ENCODE results near the gene DSC3. TPM values are rescaled to one million over a fixed set of nuclear protein-coding genes. Genes with fewer than 3 reads are reported as not detected.

The DSC3 gene
- total RNA-seq, 2 experiments from 2014 or later: 0.04 TPM; not detected in 1

- Mint-ChIP-seq H3K9me3 (no peaks in the 10 kb centered on the region), H3K36me3 (ENCODE audit: low read depth) (no peaks in the 10 kb centered on the region), H3K4me3 (no peak overlapping the region), H3K27me3 (no peaks in the 10 kb centered on the region), H3K4me1 (ENCODE audit: low read depth) (no peaks in the 10 kb centered on the region), H3K27ac (no peak overlapping the region)
- DNase-seq: no peak
- intact Hi-C loops (cut with micrococcal nuclease): no loop called here
- ChIA-PET CTCF (no interaction called here), POLR2A (no interaction called here)
- TF ChIP-seq CTCF (IDR thresholded peaks at IDR 0.05): no peak
- no peak for ATAC-seq
These were observed 88.3 kb downstream of the DSC3 start for GRCh38 chr18:30954262-30954661.

GRCh38 chr18:30945761-30946160 lies 96.8 kb downstream of the DSC3 start:
- Mint-ChIP-seq H3K4me3 (no peak overlapping the region), H3K9me3 (peaks cover 6% of the 10 kb centered on the region), H3K36me3 (ENCODE audit: low read depth) (no peaks in the 10 kb centered on the region), H3K27me3 (no peaks in the 10 kb centered on the region), H3K27ac (no peak overlapping the region), H3K4me1 (ENCODE audit: low read depth) (no peaks in the 10 kb centered on the region)
- ChIA-PET CTCF (interaction anchor here (1.6 kb wide), 1 partner anchor 25 kb away, joined by 3 read pairs; no protein-coding TSS in a partner anchor), POLR2A (no interaction called here)
- intact Hi-C loops (cut with micrococcal nuclease): no loop called here
- no peak for DNase-seq
- no peak for ATAC-seq
- TF ChIP-seq CTCF (IDR thresholded peaks at IDR 0.05): no peak

GRCh38 chr18:30944773-30945417 lies 97.6 kb downstream of the DSC3 start:
- TF ChIP-seq CTCF (IDR thresholded peaks at IDR 0.05): no peak
- H3K4me3 Mint-ChIP-seq: no peak overlapping the region
- ChIA-PET CTCF (no interaction called here), POLR2A (no interaction called here)
- H3K4me1 Mint-ChIP-seq (ENCODE audit: low read depth): no peaks in the 10 kb centered on the region
- H3K27ac Mint-ChIP-seq: no peak overlapping the region
- no peaks in the 10 kb centered on the region for H3K36me3 Mint-ChIP-seq (ENCODE audit: low read depth)
- peaks cover 6% of the 10 kb centered on the region for H3K9me3 Mint-ChIP-seq
- intact Hi-C loops (cut with micrococcal nuclease): no loop called here
- no peaks in the 10 kb centered on the region for H3K27me3 Mint-ChIP-seq
- no peak for ATAC-seq
- DNase-seq: no peak

GRCh38 chr18:30940952-30941539 lies 101.5 kb downstream of the DSC3 start:
- no peak for ATAC-seq
- H3K27ac Mint-ChIP-seq: no peak overlapping the region
- ChIA-PET CTCF (no interaction called here), POLR2A (no interaction called here)
- H3K4me1 Mint-ChIP-seq (ENCODE audit: low read depth): no peaks in the 10 kb centered on the region
- H3K9me3 Mint-ChIP-seq: peaks cover 9% of the 10 kb centered on the region
- H3K27me3 Mint-ChIP-seq: no peaks in the 10 kb centered on the region
- intact Hi-C loops (cut with micrococcal nuclease): no loop called here
- no peak overlapping the region for H3K4me3 Mint-ChIP-seq
- no peak for TF ChIP-seq CTCF (IDR thresholded peaks at IDR 0.05)
- no peaks in the 10 kb centered on the region for H3K36me3 Mint-ChIP-seq (ENCODE audit: low read depth)
- no peak for DNase-seq

Other genes starting within 250 kb of the DSC3 start
- gene DSC2, start 59.7 kb upstream of the DSC3 start, total RNA-seq: not detected
- under 1 TPM; 0.16 to 0.23 TPM for gene DSC1, start 120.1 kb upstream of the DSC3 start, total RNA-seq